ENCODE results near the gene PTPN7.

GRCh38 chr1:202151045-202151444 lies 9.4 kb downstream of the PTPN7 start:
- TF ChIP-seq CTCF (conservative IDR thresholded peaks at IDR 0.05; ENCODE audit: low read length) (no peak), EZH2phosphoT487 (IDR thresholded peaks at IDR 0.05; ENCODE audit: borderline replicate concordance) (no peak)
